ENCODE data around the gene CCDC88C.
A peak's percentile ranks its signal among the peaks of the same experiment; 100 is the strongest.

The CCDC88C gene

DNA sequence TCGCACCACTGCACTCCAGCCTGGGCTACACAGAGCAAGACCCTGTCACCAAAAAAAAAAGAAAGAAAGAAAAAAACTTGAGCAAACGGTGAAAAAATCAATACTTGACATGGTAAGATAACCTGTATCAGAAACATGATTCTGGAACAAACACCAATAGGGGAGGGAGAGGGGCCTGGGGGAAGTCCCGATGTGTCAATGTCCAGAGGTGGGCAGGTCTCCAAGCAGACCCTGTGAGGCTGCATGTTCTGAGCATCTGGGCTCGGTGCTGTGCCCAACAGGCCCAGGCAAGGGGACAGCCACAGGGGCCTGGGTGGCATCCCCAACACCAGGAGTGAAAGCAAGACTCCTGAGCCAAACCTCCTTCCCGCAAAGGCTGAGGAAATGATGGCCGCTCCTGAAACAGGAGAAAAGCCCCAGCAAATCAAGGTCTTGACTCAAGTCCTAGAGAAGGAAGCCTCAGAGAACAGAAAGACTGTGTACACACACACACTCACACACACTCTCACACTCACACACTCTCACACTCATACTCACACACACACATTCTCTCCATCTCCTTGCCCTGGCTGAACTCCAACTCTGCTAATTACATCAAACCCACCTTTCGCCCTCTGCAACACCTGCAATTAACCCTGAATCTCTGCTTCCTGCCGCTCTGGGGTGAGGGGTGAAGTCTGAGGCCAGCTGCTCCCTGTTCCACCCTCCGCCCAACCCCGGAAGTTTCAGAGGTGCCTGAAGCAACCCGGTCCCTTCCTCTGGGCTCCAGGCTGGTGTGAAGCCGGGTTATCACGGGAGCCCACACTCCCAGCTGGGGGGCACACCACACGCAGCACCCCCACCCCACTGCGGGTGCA lies 20.4 kb downstream of the CCDC88C start:
- DNase-seq (ENCODE audit: low read depth): peak; percentile 29

- no peak for DNase-seq (ENCODE audit: low read depth)
Measured at GRCh38 chr14:91396013-91396660, 21.5 kb downstream of the CCDC88C start.

GRCh38 chr14:91395466-91395865 lies 22.2 kb downstream of the CCDC88C start:
- DNase-seq (ENCODE audit: low read depth): no peak

DNA sequence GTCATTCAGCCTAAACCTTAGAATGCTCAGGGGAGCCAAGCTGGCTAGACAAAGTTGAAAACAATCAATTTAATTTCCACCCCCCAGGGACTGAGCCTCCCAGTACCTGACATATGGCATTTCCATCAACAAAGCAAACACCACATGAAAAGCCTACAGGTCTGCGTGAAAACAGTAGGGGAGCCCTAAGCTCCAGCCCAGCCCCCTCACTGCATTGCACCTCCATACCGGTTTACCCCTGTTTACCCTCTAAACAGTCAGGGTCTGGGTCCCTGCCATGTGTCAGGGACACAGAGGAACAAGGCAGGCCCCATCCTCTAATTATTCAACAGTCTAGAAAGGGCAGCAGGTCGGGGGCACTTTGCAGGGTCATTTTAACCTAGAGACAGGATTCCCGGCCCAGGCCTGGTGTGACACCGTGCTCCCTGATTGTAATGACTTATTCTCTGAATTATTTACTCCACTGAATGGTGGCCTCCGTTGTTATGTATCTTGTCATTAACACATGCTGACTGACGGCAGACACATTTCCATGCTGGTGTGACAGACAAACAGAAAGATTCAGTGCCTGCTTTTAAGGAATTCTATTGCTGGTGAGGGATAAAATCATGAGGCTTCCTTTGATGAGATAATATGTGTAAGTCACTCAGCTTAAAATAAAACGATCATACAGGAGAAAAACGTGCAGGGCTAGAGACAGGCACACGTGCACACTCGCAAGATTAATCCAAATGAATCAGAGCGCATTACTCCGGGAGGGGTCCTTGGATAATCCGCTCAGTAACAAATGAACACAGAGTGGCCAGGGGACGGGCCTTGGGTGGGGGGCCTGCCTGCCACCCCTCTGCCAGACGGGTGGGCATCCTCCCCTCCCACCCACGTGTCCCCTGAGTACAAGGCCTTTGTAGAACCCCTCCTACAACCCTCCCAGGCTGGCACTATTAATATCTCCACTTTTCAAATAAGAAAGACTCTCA lies 23.2 kb downstream of the CCDC88C start:
- DNase-seq (ENCODE audit: low read depth): no peak

DNA sequence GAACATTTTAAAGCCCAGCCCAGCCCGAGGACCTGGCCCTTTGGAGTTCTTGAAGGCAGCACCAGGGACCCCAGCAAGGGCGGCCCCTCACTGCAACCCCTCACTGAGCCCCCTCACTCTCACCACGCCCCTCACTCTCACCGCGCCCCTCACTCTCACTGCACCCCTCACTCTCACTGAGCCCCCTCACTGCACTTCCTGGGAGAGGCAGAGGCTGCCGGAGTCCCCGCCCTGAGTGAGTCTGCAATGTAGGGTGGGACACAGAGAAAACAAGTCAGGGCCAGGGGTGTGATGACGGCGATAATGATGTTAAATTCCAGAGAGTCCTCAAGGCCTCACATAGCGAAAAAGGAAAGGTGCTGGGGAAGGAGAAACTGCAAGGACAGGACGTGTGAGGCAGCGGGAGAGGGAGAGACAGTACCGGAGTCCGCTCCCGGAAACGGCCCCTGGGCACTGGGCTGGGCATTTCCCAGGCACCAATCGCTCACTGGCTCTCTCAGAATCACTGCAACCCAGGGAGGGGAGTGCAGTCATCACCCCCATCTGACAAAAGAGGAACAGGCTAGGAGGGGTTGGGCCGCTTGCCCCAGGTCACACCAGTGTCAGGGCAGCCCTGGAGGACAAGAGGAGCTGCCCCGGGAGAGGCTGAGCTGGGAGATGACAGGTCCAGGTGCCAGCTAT lies 24.9 kb downstream of the CCDC88C start:
- DNase-seq (ENCODE audit: low read depth): no peak

DNA sequence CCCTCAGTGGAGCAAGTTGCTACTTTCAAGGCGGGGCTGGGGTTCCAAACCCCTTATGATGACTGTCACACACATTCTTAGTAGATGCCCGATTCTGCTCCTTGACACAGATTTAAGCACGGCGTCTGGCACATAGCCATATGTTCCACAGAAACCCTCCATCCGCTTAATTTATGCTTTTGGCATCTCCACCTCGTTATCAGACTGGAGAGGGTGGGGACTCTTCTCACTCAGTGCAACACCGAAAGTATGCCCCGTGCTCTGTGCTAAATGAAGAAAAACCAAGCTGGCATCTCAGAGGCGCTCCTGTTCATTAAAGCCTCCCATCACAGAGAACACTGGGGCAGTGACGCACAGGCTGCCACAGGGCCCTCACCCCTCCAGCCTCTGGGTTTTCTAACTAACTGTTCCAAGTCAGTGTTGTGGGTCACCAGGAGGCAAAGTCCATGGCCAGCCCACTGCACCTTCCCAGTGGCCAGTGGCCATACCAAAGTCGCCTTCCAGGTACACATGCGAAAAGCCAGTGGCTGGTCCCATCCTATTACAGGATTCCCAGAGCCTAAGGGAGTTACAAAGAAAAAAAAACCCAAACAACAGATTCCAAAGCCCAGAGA lies 27.3 kb downstream of the CCDC88C start:
- DNase-seq (ENCODE audit: low read depth): no peak

DNA sequence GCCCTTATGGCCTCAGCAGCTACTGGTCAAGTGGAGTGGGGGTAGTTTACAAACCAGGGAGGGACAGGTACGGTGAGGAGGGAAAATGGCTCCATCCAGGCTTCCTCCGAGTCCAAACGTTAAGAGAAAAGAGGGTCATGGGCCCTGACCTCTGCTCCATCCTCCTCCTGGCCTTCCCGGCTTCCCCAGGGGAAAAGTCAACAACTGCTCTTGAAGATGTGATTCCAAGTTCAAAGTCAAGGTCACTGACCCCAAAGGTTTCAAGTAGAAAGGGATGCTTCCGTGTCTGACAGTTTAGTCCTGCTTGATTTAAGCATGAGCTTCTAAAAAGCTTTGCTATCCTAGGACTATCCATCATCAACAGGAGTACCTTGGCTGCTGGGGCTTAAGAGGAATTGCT lies 28.5 kb downstream of the CCDC88C start:
- no peak for DNase-seq (ENCODE audit: low read depth)

- DNase-seq (ENCODE audit: low read depth): peak; percentile 46
Measured at GRCh38 chr14:91388551-91388975, 29.1 kb downstream of the CCDC88C start.

DNA sequence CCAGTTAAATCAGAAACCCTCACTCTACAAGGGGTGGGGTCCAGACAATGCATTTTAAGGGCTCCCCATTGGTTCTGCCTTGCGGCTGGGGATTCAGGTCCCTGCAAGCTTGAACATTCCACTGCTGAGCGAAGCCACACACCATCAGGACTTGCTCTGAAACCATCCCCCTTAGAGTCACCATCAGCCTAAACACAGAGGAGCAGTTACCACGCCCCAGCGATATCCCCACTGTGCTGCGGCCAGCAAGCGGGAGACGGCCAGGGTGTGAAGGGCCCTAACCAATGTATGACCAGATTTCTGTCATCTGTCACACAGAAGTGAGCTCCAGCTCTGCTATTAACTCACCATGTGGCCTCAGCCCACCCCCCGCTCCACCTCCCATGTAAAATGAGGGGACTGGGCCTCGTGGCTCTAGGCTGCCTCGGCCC lies 29.7 kb downstream of the CCDC88C start:
- no peak for DNase-seq (ENCODE audit: low read depth)

GRCh38 chr14:91387169-91387835 lies 30.3 kb downstream of the CCDC88C start:
- no peak for DNase-seq (ENCODE audit: low read depth)

GRCh38 chr14:91385697-91386096 lies 31.9 kb downstream of the CCDC88C start:
- DNase-seq (ENCODE audit: low read depth): no peak

GRCh38 chr14:91385224-91385623 lies 32.4 kb downstream of the CCDC88C start:
- no peak for DNase-seq (ENCODE audit: low read depth)

DNA sequence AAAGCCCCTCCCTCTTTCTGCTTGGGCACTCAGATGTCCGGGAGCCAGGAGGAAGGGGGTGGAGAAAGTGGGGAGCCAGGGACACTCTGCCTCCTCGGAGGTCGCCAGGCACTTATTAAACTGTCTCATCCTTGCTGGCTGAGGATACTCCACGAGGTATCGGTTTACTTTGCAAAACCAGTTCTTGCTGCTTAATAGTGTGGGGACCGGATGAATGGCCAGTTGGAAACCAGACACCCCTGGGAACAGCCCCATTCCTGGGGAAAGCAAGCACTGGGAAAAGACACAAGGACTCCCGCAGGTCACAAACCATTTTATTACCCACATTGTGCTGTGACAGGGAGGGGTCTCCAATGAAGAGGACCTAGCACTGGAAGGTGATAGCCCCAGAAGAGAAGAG lies 34.2 kb downstream of the CCDC88C start:
- no peak for DNase-seq (ENCODE audit: low read depth)

DNA sequence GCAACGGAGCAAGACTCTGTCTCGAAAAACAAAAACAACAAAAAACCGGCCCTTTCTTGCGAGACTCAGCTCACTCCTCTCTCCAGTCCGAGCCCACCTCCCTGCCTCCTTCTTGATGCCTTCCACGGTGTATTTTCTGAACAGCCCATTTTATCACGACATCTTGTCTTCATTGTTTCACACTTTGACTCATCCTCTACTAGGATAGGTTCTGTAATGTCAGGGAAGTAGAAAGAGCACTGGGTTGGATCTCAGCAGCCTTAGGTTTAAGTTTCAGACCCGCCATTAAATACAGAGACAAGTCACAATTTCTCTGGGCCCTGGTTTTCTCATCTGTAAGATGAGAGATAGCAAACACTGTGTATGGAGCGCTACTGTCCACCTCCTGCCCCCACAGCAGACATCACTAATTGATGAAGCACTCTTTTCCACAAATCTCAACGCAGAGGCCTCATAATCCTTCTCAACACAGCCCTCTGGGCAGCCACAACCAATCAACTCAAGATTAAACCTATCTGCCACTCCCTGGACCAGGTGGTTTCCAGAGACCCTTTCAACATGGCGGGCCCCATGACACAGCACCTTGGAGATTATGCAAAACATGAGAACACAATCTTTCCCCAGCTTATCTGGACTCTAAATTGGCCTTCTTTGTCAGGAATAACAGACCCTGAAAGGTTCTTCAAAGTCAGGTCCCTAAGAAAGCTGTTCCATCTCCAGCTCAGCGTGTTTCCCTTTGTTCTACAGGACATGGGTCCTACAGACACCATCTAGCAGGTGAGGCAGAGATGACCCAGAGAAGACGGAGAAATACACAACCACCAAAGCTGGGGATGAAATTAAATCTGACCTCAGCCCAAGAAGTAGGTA lies 35.6 kb downstream of the CCDC88C start:
- no peak for DNase-seq (ENCODE audit: low read depth)

GRCh38 chr14:91380610-91381371 lies 36.8 kb downstream of the CCDC88C start:
- DNase-seq (ENCODE audit: low read depth): no peak

DNA sequence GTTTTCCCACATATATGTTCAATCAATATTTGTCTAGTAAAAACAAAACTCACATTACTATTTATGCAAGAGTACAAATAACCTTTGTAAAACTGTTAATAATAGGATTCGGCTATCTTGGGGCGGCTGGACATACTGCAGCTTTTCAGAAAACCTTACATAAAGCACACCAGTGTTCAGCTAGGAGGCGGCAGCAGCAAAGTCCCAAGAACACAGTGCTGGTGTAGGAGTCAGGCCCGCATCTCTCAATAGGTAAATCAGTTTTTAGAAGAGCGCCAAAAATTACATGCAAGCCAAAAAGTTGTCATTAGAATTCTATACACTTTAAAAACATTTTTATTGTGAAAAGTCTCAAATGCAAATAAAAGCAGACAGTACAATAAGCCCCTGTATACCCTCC lies 37.5 kb downstream of the CCDC88C start:
- no peak for DNase-seq (ENCODE audit: low read depth)

GRCh38 chr14:91379579-91379932 lies 38.1 kb downstream of the CCDC88C start:
- no peak for DNase-seq (ENCODE audit: low read depth)

DNA sequence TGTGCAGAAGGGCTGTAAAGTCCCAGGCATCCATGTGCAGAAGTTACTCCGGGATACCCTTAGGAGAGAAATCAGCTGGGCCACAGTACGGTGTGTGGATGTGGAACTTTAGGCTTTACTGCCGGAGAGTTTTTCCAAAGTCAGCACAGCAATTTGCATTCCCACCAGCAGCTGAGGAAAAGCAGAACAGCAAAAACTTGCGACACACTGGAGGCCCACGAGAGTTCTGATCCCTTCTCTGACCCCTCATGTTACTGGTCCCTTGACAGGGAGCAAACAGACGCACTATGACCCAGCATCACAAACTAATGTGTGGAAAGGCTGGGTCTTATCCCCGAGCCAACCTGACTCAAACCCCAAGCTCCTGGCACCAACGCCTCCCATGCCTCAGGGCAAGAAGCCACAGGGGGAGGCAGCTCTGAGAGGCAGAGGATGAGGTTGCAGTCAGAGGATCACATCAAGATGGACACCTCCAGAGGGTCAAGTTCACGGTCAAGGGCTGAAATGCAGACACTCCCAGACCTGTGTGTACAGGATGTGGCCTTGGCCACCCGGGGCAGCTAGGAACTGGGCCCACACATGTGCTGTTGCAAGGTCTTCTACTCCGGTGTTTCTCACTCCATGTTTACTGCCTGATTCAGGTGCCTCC lies 38.6 kb downstream of the CCDC88C start:
- no peak for DNase-seq (ENCODE audit: low read depth)

Measured in stimulated activated CD4-positive, alpha-beta T cell treated with anti-CD3 and anti-CD28 coated beads, Interleukin-2, amount 100 ng/mL, for 4 hours (primary cell).